ENCODE results near the gene ST6GAL1.
A peak's percentile ranks its signal among the peaks of the same experiment; 100 is the strongest.

ST6GAL1 gene

DNA sequence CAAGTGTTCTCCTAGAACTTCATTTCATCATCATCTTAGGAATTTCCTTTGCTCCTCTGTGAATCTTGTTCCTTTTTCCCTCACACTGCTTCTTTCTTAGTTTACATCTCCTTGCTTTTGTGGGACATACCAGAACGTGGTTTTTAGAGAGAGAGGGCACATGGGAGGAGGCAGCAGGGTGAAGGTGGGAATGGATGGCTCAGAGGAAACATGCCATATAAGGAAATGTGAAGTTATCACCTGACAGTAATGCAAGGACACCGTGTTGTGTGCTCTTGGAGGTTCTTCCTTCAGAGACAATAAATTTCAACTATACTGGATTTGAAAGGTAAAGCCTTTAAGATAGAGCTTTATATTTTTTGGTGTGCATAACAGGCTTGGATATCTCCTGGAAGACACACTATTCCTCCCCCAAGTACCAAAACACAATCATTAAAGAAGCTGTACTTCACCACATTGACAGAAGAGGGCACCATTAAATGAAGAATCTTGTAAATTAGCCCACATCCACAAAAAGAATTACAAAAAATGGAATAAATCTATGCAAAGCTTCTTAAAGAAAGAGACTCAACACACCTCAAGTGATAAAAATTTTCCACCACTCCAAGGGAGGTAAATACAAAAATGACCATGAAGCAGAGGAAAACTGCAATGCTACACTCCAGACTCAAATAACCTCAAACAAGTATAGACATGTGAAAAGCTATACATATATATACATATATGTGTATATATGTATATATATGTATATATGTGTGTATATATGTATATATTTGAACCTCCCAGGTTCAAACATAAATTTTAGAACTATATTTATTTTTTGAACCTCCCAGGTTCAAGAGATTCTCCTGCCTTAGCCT is 182.8 kb downstream of the ST6GAL1 start:
- peak; percentile 12 for DNase-seq (ENCODE audit: low read depth, low spot score)

DNA sequence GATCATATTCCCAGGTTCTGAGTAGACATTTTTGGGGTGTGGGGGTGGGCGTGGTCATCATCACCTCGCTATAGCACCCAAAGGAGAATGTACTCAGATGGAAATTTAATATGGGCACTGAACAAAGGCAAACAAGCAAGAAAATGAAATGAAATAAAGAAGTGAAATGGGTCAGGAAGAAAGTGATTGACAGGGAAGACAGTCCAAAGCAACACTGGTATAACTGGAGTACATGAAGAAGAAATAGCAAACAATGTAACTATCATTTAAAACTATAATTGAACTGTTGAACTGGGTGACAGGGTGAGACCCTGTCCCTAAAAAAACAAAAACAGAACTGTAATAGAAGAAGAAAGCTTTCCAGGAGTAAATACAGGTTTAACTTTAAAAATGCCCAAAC is 184.2 kb downstream of the ST6GAL1 start:
- no peak for DNase-seq (ENCODE audit: low read depth, low spot score)

DNA sequence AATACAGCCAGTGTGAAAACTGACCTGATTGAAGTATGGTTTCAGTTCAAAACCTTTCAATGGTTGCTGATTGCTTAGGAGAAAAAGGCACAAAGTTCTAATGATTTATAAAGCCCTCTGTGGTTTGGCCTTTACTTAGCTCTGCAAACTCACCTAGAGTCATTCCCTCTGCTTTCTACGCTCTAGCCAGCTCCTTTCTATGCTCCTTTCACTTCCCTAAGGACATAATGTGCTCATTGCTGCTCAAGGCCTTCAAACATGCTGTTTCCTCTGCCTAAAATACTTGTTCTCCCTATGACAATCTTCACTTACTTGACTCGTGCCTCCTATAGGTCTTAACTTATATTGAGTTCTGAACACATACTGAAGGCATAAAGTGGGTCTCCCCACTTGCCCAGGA is 190.0 kb downstream of the ST6GAL1 start:
- no peak for DNase-seq (ENCODE audit: low read depth, low spot score)

DNA sequence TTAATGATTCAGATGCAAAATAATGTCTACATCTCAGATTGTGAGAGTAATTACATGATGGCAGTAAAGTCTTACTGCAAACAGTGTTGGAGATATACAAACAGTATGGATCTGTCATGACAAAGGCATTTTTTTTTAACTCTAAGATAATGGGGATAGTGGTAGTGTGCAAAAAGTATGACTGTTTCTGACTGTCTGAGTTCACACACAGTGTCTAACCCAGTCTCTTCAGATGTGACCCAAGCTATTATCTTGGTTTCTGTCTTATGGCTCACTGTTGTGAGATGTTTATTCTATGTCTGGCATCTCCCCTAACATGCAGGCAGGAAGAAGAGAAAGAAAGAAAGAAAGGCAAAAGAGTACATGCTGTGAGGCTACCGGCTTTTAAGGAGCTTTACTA is 191.9 kb downstream of the ST6GAL1 start:
- no peak for DNase-seq (ENCODE audit: low read depth, low spot score)

DNA sequence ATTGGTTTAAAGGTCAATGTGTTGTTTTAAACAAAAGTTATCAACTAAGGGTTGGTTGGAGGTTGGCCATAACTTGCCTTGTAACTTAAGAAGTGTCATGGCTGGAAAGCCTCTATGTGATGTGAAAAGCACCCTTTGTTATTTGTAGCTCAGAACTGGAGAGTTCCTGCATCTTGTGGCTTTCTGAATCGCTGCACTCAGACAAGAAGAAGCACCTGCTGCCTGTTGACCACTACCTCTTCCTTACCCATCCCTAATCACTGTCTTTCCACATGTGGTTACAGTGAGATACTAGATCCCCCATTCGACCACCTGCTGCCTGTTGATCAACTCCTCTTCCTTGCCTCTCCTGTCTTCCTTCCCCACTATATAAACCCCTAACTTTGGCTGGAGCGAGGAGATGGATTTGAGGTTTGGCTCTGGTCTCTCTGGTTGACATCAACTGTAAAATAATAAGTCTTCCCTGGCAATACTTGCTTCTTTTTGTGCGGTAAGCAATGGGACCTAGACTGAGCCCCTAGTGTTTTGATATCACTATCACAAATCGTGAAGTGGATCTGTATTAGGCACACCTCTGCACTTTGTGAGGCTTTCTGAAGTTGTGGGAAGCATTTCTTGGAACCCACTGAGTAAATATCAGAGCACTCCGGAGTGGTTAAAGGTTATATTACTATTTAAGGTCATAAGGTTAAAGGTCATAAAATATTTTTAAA is 195.1 kb downstream of the ST6GAL1 start:
- DNase-seq (ENCODE audit: low read depth, low spot score): no peak

All from ELF-1 (cell line).